Spleen (tissue), 7 donors: ENCODE data around the gene B3GAT1.

Experiments
- POLR2A ChIP-seq, 3 donors: fragments of 450-650 bp; IDR thresholded peaks; one replicate each; pipeline ENCODE4 v1.5.1; 2017; ENCODE audit warnings: antibody characterized with exemption in 3 of 3, mild to moderate bottlenecking in 1 of 3
- TF ChIP-seq, protein P1 (sequence below), 11 experiments: fragments of 200-600 bp in 7 of 11; fragments of 450-650 bp in 4 of 11; sonication (generic) in 4 of 11; IDR thresholded peaks in 8 of 11; conservative IDR thresholded peaks in 3 of 11; 1 replicate in 7 of 11; 2 replicates in 4 of 11; pipeline versions ENCODE4 v1.4.0 to v1.8.0; 2016 to 2021; ENCODE audit warnings: antibody characterized with exemption in 11 of 11, inconsistent platforms in 4 of 11, mild to moderate bottlenecking in 1 of 11
- donor health status: DM: no; HTN: no; CAD: no; lungs with moderate emphysema.
- donor health status: DM: no; HTN: no; CAD: no.
- donor health status: DM: no; HTN: no; CAD: no.

GRCh38 chr11:134339756-134340155, 72.3 kb downstream of the B3GAT1 start:
- no peak for TF ChIP-seq POLR2A (IDR thresholded peaks at IDR 0.05)
- TF ChIP-seq, protein P1, sequence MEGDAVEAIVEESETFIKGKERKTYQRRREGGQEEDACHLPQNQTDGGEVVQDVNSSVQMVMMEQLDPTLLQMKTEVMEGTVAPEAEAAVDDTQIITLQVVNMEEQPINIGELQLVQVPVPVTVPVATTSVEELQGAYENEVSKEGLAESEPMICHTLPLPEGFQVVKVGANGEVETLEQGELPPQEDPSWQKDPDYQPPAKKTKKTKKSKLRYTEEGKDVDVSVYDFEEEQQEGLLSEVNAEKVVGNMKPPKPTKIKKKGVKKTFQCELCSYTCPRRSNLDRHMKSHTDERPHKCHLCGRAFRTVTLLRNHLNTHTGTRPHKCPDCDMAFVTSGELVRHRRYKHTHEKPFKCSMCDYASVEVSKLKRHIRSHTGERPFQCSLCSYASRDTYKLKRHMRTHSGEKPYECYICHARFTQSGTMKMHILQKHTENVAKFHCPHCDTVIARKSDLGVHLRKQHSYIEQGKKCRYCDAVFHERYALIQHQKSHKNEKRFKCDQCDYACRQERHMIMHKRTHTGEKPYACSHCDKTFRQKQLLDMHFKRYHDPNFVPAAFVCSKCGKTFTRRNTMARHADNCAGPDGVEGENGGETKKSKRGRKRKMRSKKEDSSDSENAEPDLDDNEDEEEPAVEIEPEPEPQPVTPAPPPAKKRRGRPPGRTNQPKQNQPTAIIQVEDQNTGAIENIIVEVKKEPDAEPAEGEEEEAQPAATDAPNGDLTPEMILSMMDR (IDR thresholded peaks at IDR 0.05 in 8 of 11, conservative IDR thresholded peaks at IDR 0.05 in 3 of 11): no peak
